HG03378 (cell line): ENCODE measurements around the gene LENG1.
"Not testable (repeated sequence)": the region's sequence is repeated elsewhere in the genome, so short reads cannot be mapped to it uniquely, and the experiment has no call there.

Source experiments
- ATAC-seq: cut with Tn5 transposase; IDR thresholded peaks from one replicate; pipeline ENCODE4 v1.9.1; 2021; ENCODE audit warnings: mild to moderate bottlenecking, moderate library complexity; ENCODE audit not compliant: unreplicated experiment

LENG1 gene

GRCh38 chr19:54159352-54160181, at the start of gene LENG1:
Gene LENG1 (minus strand): TSS chr19:54159721. CDS start chr19:54159695, 26 bp downstream.
- ATAC-seq, result peak; percentile 90

- no peak for ATAC-seq
Measured at GRCh38 chr19:54208784-54209057, 49.2 kb upstream of the LENG1 start.

- peak; percentile 34 for ATAC-seq
Measured at GRCh38 chr19:54207983-54208783, 48.7 kb upstream of the LENG1 start.

GRCh38 chr19:54207676-54207982, 48.1 kb upstream of the LENG1 start:
- ATAC-seq, result no peak

GRCh38 chr19:54207193-54207592, 47.7 kb upstream of the LENG1 start:
- not testable (repeated sequence) for ATAC-seq

GRCh38 chr19:54206831-54207177, 47.3 kb upstream of the LENG1 start:
- ATAC-seq, result no peak

- ATAC-seq, result no peak
Measured at GRCh38 chr19:54206030-54206830, 46.7 kb upstream of the LENG1 start.

GRCh38 chr19:54204767-54205468, 45.4 kb upstream of the LENG1 start:
- ATAC-seq, result no peak

- no peak for ATAC-seq
Measured at GRCh38 chr19:54203151-54203611, 43.7 kb upstream of the LENG1 start.

- no peak for ATAC-seq
Measured at GRCh38 chr19:54201980-54202379, 42.5 kb upstream of the LENG1 start.

- ATAC-seq, result no peak
Measured at GRCh38 chr19:54201172-54201701, 41.7 kb upstream of the LENG1 start.

GRCh38 chr19:54199401-54199800, 39.9 kb upstream of the LENG1 start:
- no peak for ATAC-seq

- no peak for ATAC-seq
Measured at GRCh38 chr19:54197121-54197520, 37.6 kb upstream of the LENG1 start.

- no peak for ATAC-seq
Measured at GRCh38 chr19:54196536-54196935, 37.0 kb upstream of the LENG1 start.

- not testable (repeated sequence) for ATAC-seq
Measured at GRCh38 chr19:54194463-54194862, 34.9 kb upstream of the LENG1 start.

GRCh38 chr19:54193011-54193410, 33.5 kb upstream of the LENG1 start:
- no peak for ATAC-seq

GRCh38 chr19:54191811-54192453, 32.4 kb upstream of the LENG1 start:
- no peak for ATAC-seq

GRCh38 chr19:54191011-54191810, 31.7 kb upstream of the LENG1 start, which contains the start of gene TSEN34:
Gene TSEN34 (plus strand): TSS chr19:54191308. CDS start chr19:54191365, 57 bp downstream.
- peak; percentile 9 for ATAC-seq

GRCh38 chr19:54190503-54191010, 31.0 kb upstream of the LENG1 start:
- ATAC-seq, result peak; percentile 52
